K562 (cell line): ENCODE results near the gene MTA2. TPM values are rescaled to one million over a fixed set of nuclear protein-coding genes. Genes with fewer than 3 reads are reported as not detected.

ENCODE experiments used
- BHLHE40 ChIP-seq: IDR thresholded peaks from 2 replicates; pipeline ENCODE4 v1.6.1; 2011; ENCODE audit warnings: low read length, improper control_type of control experiment
- CBFB ChIP-seq: sonication (generic); formaldehyde crosslinking; IDR thresholded peaks from 2 replicates; pipeline ENCODE4 v1.4.0; 2020; ENCODE audit warnings: mild to moderate bottlenecking, missing genetic modification reagents
- CTBP1 ChIP-seq: fragments of 450-650 bp; IDR thresholded peaks from 2 replicates; pipeline ENCODE4 v1.6.1; 2016; ENCODE audit warnings: borderline replicate concordance
- ETV1 ChIP-seq: fragments of 450-650 bp; conservative IDR thresholded peaks from 2 replicates; pipeline ENCODE4 v1.6.1; 2016; ENCODE audit warnings: missing genetic modification characterization, control low read depth, low read depth, missing compliant biosample characterization
- ETV6 ChIP-seq, 3 experiments: fragments of 150-350 bp in 1 of 3; sonication (generic) in 1 of 3; formaldehyde crosslinking in 1 of 3; IDR thresholded peaks; 2 replicates each; pipeline versions ENCODE4 v1.6.1 to v1.8.0; 2014 to 2022; ENCODE audit warnings: borderline replicate concordance in 2 of 3, low read depth in 2 of 3, antibody characterized with exemption in 1 of 3, low read length in 1 of 3, mild to moderate bottlenecking in 1 of 3, missing genetic modification reagents in 1 of 3
- FOSL1 ChIP-seq: fragments of 200-800 bp; sonication (Bioruptor generic); conservative IDR thresholded peaks from 2 replicates; pipeline ENCODE4 v1.6.1; 2016; ENCODE audit warnings: missing genetic modification characterization, missing compliant biosample characterization
- NEUROD1 ChIP-seq: fragments of 150-350 bp; IDR thresholded peaks from 2 replicates; pipeline ENCODE4 v1.6.1; 2014; ENCODE audit warnings: borderline replicate concordance, low read length, low read depth; ENCODE audit not compliant: partially characterized antibody
- NR1H2 ChIP-seq: sonication (generic); formaldehyde crosslinking; IDR thresholded peaks from 2 replicates; pipeline ENCODE4 v1.4.0; 2020; ENCODE audit warnings: mild to moderate bottlenecking, missing genetic modification reagents
- NR2F6 ChIP-seq: fragments of 450-650 bp; formaldehyde crosslinking; IDR thresholded peaks from 2 replicates; pipeline ENCODE4 v1.4.0; 2020; ENCODE audit warnings: mild to moderate bottlenecking
- SMAD2 ChIP-seq: fragments of 150-350 bp; IDR thresholded peaks from 2 replicates; pipeline ENCODE4 v1.6.1; 2014; ENCODE audit warnings: low read depth, mild to moderate bottlenecking, low read length
- SMARCE1 ChIP-seq: fragments of 450-650 bp; IDR thresholded peaks from 2 replicates; pipeline ENCODE4 v1.7.1; 2016; ENCODE audit warnings: mild to moderate bottlenecking
- ZNF184 ChIP-seq: sonication (generic); formaldehyde crosslinking; IDR thresholded peaks from 2 replicates; pipeline ENCODE4 v1.5.0; 2020; ENCODE audit warnings: missing genetic modification reagents
- ZNF23 ChIP-seq: fragments of 250-450 bp; sonication (Bioruptor Pico); IDR thresholded peaks from 2 replicates; pipeline ENCODE4 v1.4.0; 2020; ENCODE audit warnings: mild to moderate bottlenecking
- ZNF253 ChIP-seq: fragments of 250-450 bp; sonication (Bioruptor Pico); conservative IDR thresholded peaks from 2 replicates; pipeline ENCODE4 v1.6.1; 2021; ENCODE audit warnings: mild to moderate bottlenecking
- ZNF408 ChIP-seq: fragments of 250-450 bp; sonication (Bioruptor Pico); IDR thresholded peaks from 2 replicates; pipeline ENCODE4 v1.4.0; 2020; ENCODE audit warnings: low read depth, mild to moderate bottlenecking, moderate library complexity
- ZNF57 ChIP-seq: fragments of 450-650 bp; formaldehyde crosslinking; IDR thresholded peaks from 2 replicates; pipeline ENCODE4 v1.4.0; 2020; ENCODE audit warnings: mild to moderate bottlenecking, moderate library complexity
- ZNF695 ChIP-seq: fragments of 450-650 bp; formaldehyde crosslinking; IDR thresholded peaks from 2 replicates; pipeline ENCODE4 v1.4.0; 2020; ENCODE audit warnings: mild to moderate bottlenecking, moderate library complexity
- polyA plus RNA-seq, 8 experiments: library from polyadenylated mRNA; depleted of rRNA in 4 of 8; stranded (reverse) in 5 of 8; unstranded in 3 of 8; fragments of >200 nt; fragmentation: Nextera tagmentation in 2 of 8; fragmentation: Illumina TruSeq in 1 of 8; extraction: Ambion mirVana in 2 of 8; extraction: Trizol in 1 of 8; gene quantifications; 2 replicates each; pipeline versions ENCODE4 v1.2.1 to v1.2.3, GENCODE V29; 2011 to 2014; ENCODE audit warnings: inconsistent platforms in 1 of 8, missing spikeins in 1 of 8
- total RNA-seq, 7 experiments: library from RNA; depleted of rRNA in 6 of 7; stranded (reverse); fragments of >200 nt in 6 of 7; fragmentation: Illumina TruSeq in 2 of 7; extraction: Trizol in 2 of 7; gene quantifications; 2 replicates each; pipeline versions ENCODE4 v1.2.1 to v1.2.3, GENCODE V29; 2011 to 2021; ENCODE audit warnings: low replicate concordance in 1 of 7
- TF ChIP-seq, protein P1 (sequence below): IDR thresholded peaks from 3 replicates; pipeline ENCODE4 v1.6.1; 2011; ENCODE audit warnings: borderline replicate concordance, mild to moderate bottlenecking; ENCODE audit not compliant: insufficient read length, insufficient read depth
- TF ChIP-seq, protein P2 (sequence below): IDR thresholded peaks from 2 replicates; pipeline ENCODE4 v1.6.1; 2011; ENCODE audit warnings: borderline replicate concordance, low read depth, mild to moderate bottlenecking, moderate library complexity, low read length; ENCODE audit not compliant: insufficient read depth, poor library complexity, severe bottlenecking
- TF ChIP-seq, protein P3 (sequence below): sonication (generic); formaldehyde crosslinking; IDR thresholded peaks from 2 replicates; pipeline ENCODE4 v1.8.0; 2022; ENCODE audit warnings: mild to moderate bottlenecking, missing genetic modification reagents

MTA2 gene
- total and polyA plus RNA-seq, 9 of the 15 experiments (the other 6 are each of a cell fraction or from before 2014, with no cell fraction given): 6.2 to 220 (median 172) TPM

DNA sequence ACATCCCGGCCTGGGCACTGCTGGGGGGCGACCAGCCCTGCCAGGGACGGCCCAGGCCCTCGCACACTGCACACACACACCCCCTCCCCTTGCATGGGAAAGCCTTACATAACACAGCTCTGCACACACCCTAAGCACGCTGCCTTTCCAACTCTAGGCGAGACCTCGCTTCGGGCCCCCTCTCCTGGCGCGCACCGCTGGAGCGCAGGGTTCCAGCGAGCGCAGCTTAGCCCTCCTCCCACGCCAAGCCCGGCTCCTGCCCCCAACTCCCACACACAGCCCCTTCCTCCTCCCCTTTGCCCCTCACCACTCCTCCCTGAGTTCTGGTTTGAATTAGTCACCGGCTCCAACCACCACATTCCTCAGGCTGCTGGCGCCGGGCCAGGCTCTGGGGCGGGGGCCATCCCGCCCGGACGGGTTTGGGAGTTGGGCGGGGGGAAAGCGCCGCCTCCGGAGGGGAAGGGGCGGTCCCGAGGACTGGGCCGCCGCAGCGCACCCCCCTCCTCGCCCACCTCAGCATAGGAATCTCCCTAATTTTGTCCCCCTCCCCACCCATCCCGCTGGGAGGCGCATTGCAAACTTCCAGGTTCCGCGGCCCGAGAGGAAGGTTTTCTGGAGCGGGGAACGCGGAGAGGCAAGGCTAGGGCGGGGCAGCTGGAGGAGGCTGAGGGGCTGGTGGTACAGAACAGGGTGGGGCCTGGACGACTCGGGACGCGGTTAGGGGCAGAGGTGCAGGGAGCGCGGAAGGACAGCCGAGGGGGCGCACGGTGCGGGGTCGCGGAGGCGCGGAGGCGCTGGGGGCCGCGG, 56.0 kb downstream of the MTA2 start (continued):
- TF ChIP-seq ZNF57 (CRISPR knock-in tag): no peak
- TF ChIP-seq, protein P1, sequence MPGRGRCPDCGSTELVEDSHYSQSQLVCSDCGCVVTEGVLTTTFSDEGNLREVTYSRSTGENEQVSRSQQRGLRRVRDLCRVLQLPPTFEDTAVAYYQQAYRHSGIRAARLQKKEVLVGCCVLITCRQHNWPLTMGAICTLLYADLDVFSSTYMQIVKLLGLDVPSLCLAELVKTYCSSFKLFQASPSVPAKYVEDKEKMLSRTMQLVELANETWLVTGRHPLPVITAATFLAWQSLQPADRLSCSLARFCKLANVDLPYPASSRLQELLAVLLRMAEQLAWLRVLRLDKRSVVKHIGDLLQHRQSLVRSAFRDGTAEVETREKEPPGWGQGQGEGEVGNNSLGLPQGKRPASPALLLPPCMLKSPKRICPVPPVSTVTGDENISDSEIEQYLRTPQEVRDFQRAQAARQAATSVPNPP: no peak
- TF ChIP-seq CBFB (CRISPR knock-in tag): no peak
- no peak for TF ChIP-seq ZNF23 (CRISPR knock-in tag)
- no peak for TF ChIP-seq ZNF408 (CRISPR knock-in tag)
- TF ChIP-seq SMAD2: no peak
- TF ChIP-seq ZNF695 (CRISPR knock-in tag): no peak
- no peak; the same call in 1 of the 2 replicates for TF ChIP-seq NR1H2 (CRISPR knock-in tag)
- TF ChIP-seq NR2F6 (CRISPR knock-in tag): no peak
- peak; percentile 53; the same call in 1 of the 2 replicates for TF ChIP-seq BHLHE40
- TF ChIP-seq ZNF184 (CRISPR knock-in tag): no peak
- peak; percentile 77 for TF ChIP-seq CTBP1
- TF ChIP-seq, protein P2, sequence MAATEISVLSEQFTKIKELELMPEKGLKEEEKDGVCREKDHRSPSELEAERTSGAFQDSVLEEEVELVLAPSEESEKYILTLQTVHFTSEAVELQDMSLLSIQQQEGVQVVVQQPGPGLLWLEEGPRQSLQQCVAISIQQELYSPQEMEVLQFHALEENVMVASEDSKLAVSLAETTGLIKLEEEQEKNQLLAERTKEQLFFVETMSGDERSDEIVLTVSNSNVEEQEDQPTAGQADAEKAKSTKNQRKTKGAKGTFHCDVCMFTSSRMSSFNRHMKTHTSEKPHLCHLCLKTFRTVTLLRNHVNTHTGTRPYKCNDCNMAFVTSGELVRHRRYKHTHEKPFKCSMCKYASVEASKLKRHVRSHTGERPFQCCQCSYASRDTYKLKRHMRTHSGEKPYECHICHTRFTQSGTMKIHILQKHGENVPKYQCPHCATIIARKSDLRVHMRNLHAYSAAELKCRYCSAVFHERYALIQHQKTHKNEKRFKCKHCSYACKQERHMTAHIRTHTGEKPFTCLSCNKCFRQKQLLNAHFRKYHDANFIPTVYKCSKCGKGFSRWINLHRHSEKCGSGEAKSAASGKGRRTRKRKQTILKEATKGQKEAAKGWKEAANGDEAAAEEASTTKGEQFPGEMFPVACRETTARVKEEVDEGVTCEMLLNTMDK: no peak
- TF ChIP-seq SMARCE1: peak; percentile 86
- no peak for TF ChIP-seq ETV1
- no peak for TF ChIP-seq ZNF253 (CRISPR knock-in tag)
- 0 out of 4 replicates have a peak, but pooled peaks of 1 of the 2 experiments have one; percentile 26 for TF ChIP-seq ETV6 (IDR thresholded peaks at IDR 0.05; ENCODE audit: borderline replicate concordance in 1 of 2, low read depth in 2 of 2, low read length in 1 of 2)
- TF ChIP-seq ETV6 (CRISPR knock-in tag; IDR thresholded peaks at IDR 0.05; ENCODE audit: borderline replicate concordance): no peak
- TF ChIP-seq FOSL1 (tag): peak; percentile 94
- TF ChIP-seq NEUROD1: peak; percentile 47
- TF ChIP-seq, protein P3, sequence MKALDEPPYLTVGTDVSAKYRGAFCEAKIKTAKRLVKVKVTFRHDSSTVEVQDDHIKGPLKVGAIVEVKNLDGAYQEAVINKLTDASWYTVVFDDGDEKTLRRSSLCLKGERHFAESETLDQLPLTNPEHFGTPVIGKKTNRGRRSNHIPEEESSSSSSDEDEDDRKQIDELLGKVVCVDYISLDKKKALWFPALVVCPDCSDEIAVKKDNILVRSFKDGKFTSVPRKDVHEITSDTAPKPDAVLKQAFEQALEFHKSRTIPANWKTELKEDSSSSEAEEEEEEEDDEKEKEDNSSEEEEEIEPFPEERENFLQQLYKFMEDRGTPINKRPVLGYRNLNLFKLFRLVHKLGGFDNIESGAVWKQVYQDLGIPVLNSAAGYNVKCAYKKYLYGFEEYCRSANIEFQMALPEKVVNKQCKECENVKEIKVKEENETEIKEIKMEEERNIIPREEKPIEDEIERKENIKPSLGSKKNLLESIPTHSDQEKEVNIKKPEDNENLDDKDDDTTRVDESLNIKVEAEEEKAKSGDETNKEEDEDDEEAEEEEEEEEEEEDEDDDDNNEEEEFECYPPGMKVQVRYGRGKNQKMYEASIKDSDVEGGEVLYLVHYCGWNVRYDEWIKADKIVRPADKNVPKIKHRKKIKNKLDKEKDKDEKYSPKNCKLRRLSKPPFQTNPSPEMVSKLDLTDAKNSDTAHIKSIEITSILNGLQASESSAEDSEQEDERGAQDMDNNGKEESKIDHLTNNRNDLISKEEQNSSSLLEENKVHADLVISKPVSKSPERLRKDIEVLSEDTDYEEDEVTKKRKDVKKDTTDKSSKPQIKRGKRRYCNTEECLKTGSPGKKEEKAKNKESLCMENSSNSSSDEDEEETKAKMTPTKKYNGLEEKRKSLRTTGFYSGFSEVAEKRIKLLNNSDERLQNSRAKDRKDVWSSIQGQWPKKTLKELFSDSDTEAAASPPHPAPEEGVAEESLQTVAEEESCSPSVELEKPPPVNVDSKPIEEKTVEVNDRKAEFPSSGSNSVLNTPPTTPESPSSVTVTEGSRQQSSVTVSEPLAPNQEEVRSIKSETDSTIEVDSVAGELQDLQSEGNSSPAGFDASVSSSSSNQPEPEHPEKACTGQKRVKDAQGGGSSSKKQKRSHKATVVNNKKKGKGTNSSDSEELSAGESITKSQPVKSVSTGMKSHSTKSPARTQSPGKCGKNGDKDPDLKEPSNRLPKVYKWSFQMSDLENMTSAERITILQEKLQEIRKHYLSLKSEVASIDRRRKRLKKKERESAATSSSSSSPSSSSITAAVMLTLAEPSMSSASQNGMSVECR (CRISPR knock-in tag): no peak; the same call in 1 of the 2 replicates
